Tongue (tissue), 2 donors: ENCODE results near the gene CCDC9. TPM values are rescaled to one million over a fixed set of nuclear protein-coding genes. Genes with fewer than 3 reads are reported as not detected.

Experiments used
- DNase-seq: peaks from one replicate; pipeline ENCODE4 v3.0.0-alpha.2; 2015
- total RNA-seq: library from RNA; depleted of rRNA; stranded (reverse); fragments of >200 nt; gene quantifications from one replicate; pipeline ENCODE4 v1.2.3, GENCODE V29; 2014

Gene CCDC9
- total RNA-seq: 11.0 TPM

DNA sequence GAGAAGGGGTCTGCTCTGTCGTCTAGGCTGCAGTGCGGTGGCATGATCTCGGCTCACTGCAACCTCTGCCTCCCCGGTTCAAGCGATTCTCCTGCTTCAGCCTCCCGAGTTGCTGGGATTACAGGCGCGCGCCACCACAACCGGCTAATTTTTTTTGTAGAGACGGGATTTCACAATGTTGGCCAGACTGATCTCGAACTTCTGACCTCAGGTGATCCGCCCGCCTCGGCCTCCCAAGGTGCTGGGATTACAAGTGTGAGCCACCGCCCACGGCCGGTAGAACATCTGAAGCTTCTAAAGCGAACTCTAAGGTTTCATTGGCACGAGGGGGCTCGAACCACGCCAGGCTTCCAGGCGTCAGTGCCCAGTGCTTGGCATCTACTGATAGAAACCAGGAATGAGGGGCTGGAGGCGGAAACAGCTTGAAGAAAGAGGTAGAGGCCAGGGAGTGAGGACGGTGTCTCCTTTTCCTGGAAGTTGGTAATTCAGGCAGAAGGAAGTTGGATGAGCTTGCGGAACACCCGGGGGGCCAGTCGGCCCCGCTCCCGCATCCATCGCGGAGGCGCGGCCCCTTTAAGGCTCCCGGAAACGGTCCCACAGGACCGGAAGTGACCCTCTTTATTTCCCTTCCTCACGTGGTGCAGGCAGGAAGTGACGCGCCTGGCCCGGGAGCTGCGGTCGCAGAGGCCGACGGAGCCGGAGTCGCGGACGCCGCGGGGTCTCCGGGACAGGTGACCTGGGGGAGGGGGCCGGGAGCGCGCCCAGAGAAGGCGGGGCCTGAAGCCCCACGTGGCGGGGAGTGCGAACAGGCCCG, at the start of gene CCDC9:
CCDC9 (plus strand) TSS at position 647 of the 814 bp plus-strand sequence. CDS start 1,876 bp downstream, outside the sequence.
- DNase-seq: peak; percentile 98

DNA sequence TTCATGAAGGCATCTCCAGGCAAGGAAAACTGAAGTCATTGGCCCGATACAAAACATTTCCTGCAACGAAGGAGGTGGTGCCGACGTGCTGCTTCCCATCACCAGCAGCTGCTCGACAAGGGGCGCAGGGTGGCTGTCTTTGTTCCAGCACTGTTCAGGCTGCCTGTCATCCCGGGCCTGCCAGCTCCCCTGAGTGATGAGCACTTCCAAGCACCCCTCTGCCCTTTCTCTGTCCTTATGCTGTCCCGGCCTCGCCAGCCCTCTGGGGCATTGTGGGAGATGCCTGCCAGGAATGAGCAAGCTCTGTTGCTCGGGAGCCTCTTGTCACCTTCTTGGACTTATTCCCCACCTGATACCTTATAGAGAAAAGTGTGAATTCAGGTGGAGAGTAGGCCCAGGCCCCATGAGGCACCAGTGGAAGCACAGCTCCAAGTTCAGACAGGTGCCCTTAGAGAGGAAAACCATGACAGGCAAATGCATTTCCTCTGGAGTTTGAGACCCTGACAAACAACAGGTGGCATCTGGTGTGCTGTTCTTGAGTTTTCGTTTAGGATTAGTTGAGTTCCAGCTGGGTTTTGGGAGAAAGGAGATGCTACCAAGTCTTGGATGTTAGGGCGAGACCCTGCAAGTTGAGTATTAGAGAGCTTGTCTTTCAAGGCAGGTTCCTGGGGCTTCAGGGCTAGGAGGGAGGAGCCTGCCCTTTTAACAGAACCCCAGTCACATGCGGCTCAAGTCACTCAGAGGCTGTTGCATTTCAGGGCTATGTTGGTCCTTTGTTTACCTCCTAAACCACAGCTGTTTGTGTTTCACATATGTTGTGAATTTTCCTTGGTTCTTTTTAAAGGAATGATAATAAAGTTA, 46.8 kb upstream of the CCDC9 start:
- no peak for DNase-seq

- no peak for DNase-seq
These were observed 46.2 kb upstream of the CCDC9 start for GRCh38 chr19:47210180-47210490.

GRCh38 chr19:47210689-47211316, 45.5 kb upstream of the CCDC9 start:
- DNase-seq: peak; percentile 90

DNA sequence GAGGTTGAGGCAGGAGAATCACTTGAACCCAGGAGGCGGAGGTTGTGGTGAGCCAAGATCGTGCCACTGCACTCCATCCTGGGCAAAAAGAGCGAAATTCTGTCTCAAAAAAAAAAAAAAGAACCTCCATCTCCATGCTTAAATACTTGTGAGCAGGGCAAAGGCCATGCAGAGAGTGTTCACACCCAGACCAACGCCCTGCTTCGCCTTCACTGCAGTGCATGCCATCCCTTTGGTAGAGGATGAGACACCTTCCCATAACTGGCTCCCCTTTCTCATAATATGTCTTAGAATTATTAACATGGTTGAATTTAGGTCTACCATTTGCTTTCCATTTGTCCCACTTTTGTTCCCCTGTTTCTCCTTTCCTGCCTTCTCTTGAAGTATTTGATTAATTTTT, 40.7 kb upstream of the CCDC9 start:
- no peak for DNase-seq

DNA sequence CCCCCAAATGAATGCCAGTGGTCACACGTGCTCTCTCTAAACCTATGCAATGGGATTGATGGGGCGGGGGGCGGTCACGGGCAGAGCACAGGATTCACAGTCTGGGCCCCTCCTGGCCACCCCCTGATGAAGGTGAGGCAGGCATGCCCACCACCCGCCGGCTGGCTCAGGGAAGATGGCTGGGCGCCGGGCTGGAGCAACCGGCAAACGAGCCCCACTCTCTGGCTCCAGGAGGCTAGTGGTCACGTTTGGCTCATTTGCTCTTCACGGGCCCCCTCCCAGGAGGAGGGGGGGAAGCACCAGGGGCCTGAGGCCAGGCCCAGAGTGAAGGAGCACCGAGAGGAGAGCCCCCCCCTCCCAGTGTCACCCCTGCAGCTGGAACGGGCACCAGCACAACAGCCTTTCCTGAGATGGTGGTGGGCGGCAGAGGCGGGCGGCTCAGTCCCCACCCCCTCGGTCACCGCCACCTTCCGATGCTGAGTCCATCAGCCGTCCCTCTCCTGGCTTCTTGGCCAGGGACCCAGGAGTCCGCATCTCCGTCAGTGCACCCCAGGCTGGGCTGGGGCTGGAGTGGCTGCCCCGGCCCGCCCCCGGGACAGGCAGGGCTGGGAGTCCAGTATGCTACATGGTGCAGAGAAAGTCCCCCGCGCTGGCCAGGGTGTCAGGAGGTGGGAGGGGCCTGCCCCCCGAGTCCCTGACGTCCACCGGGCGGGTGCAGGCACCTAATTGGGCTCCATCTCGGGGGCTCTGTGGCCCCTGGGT, 35.1 kb upstream of the CCDC9 start:
- DNase-seq: no peak

DNA sequence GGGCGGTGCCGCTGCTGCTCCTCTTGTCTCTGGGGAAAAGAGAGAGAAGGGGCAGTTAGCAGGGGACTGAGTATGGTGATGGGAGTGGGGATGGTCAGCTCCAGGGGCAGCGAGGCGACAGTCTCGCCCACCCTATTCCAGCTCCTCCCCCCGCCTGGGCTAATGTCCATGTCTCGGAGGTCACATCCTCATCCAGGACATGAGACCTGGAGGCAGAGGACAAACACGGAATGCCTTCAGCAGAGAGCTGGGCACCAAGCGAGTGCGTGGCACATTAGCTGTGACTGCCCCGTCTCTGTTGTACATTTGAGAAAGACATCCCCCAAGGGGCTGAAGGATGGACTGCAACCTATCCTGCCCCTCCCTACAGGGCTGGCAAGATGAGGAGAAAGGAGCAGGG, 34.4 kb upstream of the CCDC9 start:
- no peak for DNase-seq

DNA sequence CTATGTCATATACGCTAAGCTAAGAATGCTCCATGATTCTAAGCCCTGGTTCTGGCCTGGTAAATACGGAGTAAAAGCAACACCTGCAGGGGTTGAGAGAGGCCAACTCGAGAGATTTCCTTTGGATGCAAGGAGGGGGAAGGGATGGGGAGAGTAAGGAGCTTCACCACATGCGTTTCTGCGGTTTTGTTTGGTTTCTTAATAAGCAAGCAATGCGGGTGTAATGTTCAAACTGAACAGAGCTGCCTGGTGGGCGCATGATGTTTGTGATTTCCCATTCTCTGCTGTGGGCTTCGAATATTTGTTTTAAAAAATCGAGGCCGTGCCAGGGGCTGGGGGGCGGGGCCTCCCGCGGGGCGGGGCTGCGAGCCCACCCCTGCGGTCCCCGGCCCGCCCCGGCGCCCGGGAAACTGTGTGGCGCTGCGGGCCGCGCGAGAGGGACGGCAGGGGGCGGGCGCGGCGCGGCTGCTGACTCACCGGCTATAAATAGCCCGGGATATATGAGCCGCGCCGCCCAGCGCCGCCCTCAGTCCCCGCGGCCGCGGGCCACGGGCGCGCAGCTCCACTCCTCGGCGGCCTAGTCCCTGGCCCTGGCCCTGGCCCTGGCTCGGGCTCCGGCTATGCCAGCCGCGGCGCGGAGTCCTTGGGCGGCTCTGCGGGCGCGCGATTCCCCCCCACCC, 30.4 kb upstream of the CCDC9 start:
- DNase-seq: peak; percentile 96

- no peak for DNase-seq
These were observed 29.6 kb upstream of the CCDC9 start for GRCh38 chr19:47226426-47227351.

GRCh38 chr19:47227352-47228167, 28.8 kb upstream of the CCDC9 start:
- DNase-seq: peak; percentile 73

DNA sequence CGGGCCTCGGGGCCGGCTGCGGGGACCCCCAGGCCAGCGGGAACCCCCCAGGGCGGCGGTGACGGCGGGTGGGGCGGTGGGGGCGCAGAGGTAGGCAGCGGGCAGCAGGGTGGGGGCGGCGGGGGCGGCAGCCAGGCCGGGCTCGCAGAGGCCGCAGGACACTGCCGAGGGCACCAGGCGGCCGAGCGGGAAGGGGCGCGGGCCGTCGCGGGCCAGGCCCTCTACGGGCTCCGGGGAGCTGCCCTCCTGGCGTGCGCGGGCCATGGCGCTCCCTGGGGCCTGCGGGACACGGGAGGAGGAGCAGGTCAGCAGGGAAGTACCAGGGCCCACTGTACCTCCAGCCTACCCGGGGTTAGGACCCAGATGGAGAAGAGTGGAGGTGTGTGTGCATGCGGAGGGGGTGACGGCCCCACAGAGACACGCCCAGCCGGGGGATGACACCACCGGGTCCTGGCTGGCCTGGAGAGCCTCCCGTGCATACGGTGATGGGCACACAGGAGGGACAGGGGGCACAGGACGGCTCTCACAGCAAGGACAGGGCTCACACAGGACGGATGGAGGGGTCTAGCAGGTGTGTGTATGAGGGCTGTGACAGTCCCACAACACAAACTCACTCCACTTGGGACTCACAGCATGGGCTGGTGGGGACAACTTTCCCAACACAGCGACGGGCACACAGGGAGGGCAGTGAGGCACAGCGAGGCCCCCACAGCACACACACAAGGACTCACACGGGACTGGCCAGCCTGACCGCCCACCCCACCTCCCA, 28.0 kb upstream of the CCDC9 start:
- peak; percentile 27 for DNase-seq

GRCh38 chr19:47228937-47229675, 27.2 kb upstream of the CCDC9 start:
- DNase-seq: peak; percentile 30

DNA sequence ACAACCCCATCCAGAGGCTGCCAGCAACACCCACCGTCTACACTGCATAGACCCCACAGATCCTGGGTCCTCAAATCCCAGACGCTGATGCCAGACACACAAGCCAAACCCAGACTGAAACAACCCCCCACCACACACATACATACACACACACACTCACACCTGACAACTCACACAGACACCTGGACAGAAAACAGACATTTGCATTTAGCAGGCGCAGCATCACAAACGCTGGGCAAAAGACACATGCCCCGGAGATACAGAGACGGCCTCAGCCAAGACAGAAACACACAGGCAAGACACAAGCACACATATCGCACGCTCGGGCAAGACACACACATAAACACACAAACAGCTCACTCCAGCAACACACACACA, 26.7 kb upstream of the CCDC9 start:
- peak; percentile 36 for DNase-seq

GRCh38 chr19:47230054-47230920, 26.0 kb upstream of the CCDC9 start:
- DNase-seq: peak; percentile 43

DNA sequence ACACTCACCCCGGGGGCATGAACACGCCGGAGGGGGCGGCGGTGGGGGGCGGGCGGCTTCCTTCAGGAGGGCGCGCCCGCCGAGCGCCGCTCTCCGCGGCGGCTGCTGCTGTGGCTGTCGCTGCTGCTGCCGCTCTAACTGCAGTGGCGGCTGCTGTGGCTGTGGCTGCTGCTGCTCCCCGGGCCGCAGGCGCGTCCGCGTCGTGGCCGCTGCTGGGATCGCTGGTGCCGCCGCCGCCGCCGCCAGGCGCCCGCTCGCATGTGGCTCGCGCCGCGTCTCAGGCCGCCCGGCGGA, 25.5 kb upstream of the CCDC9 start, which contains the start of gene BBC3:
BBC3 (minus strand) TSS at position 279 of the 294 bp plus-strand sequence. CDS start 2,768 bp downstream, outside the sequence.
- DNase-seq: no peak

- peak; percentile 87 for DNase-seq
These were observed 24.9 kb upstream of the CCDC9 start for GRCh38 chr19:47231215-47232054.
